HEK293T (cell line): ENCODE data around the gene ASIC3.

Experiments used
- CTCF ChIA-PET: fragments of 350-600 bp; formaldehyde crosslinking; extraction: SDS; loops from one replicate; lab custom pipeline; 2021; ENCODE audit warnings: antibody characterized with exemption, inconsistent platforms; lab: Yijun Ruan, JAX
- POLR2A ChIA-PET: fragments of 350-600 bp; formaldehyde crosslinking; extraction: SDS; loops from one replicate; lab custom pipeline; 2020; ENCODE audit warnings: antibody characterized with exemption, inconsistent platforms; lab: Yijun Ruan, JAX
- DNase-seq: peaks from one replicate; pipeline ENCODE4 v3.0.0; 2012; ENCODE audit warnings: mixed read lengths; ENCODE audit errors: extremely low spot score
- ARNT ChIP-seq: fragments of 450-650 bp; IDR thresholded peaks from 2 replicates; pipeline ENCODE4 v1.6.1; 2017; ENCODE audit warnings: mild to moderate bottlenecking
- BHLHE40 ChIP-seq: fragments of 450-650 bp; IDR thresholded peaks from 2 replicates; pipeline ENCODE4 v1.6.1; 2016; ENCODE audit warnings: mild to moderate bottlenecking, moderate library complexity, borderline replicate concordance
- CTBP1 ChIP-seq: fragments of 450-650 bp; IDR thresholded peaks from 2 replicates; pipeline ENCODE4 v1.6.1; 2016; ENCODE audit warnings: borderline replicate concordance
- ELF4 ChIP-seq: fragments of 450-650 bp; IDR thresholded peaks from 2 replicates; pipeline ENCODE4 v1.6.1; 2017; ENCODE audit warnings: antibody characterized with exemption
- FOXA1 ChIP-seq: fragments of 450-650 bp; IDR thresholded peaks from 2 replicates; pipeline ENCODE4 v1.6.1; 2016; ENCODE audit warnings: mild to moderate bottlenecking
- FOXK2 ChIP-seq: fragments of 450-650 bp; IDR thresholded peaks from 2 replicates; pipeline ENCODE4 v1.6.1; 2016; ENCODE audit warnings: mild to moderate bottlenecking
- FOXM1 ChIP-seq: fragments of 450-650 bp; IDR thresholded peaks from 2 replicates; pipeline ENCODE4 v1.6.1; 2017; ENCODE audit warnings: mild to moderate bottlenecking, borderline replicate concordance
- HDGF ChIP-seq: fragments of 450-650 bp; IDR thresholded peaks from 2 replicates; pipeline ENCODE4 v1.6.1; 2017; ENCODE audit warnings: antibody characterized with exemption, borderline replicate concordance
- L3MBTL2 ChIP-seq: fragments of 450-650 bp; conservative IDR thresholded peaks from 2 replicates; pipeline ENCODE4 v1.6.1; 2016; ENCODE audit warnings: mild to moderate bottlenecking
- LEF1 ChIP-seq: fragments of 450-650 bp; IDR thresholded peaks from 2 replicates; pipeline ENCODE4 v1.6.1; 2017; ENCODE audit warnings: mild to moderate bottlenecking, borderline replicate concordance
- NFRKB ChIP-seq: fragments of 450-650 bp; IDR thresholded peaks from 2 replicates; pipeline ENCODE4 v1.6.1; 2016; ENCODE audit warnings: mild to moderate bottlenecking, moderate library complexity
- PKNOX1 ChIP-seq: fragments of 450-650 bp; IDR thresholded peaks from 2 replicates; pipeline ENCODE4 v1.6.1; 2016
- SP1 ChIP-seq: fragments of 450-650 bp; IDR thresholded peaks from 2 replicates; pipeline ENCODE4 v1.6.1; 2017
- SUZ12 ChIP-seq: fragments of 450-650 bp; IDR thresholded peaks from 2 replicates; pipeline ENCODE4 v1.6.1; 2016; ENCODE audit warnings: mild to moderate bottlenecking
- TARDBP ChIP-seq: fragments of 450-650 bp; IDR thresholded peaks from 2 replicates; pipeline ENCODE4 v1.6.1; 2016
- ZNF384 ChIP-seq: fragments of 450-650 bp; IDR thresholded peaks from 2 replicates; pipeline ENCODE4 v1.6.1; 2016

ASIC3 gene

GRCh38 chr7:151070574-151070960, 22.2 kb downstream of the ASIC3 start:
- CTCF ChIA-PET: no interaction called here
- no peak for DNase-seq
- TF ChIP-seq PKNOX1 (no peak), ELF4 (no peak), ZNF384 (no peak), ARNT (no peak)
- POLR2A ChIA-PET: interaction anchor here (1.7 to 3.4 kb wide), 2 partner anchors 10 to 15 kb away, joined by 5 to 16 read pairs; partner anchors contain the start of gene FASTK

GRCh38 chr7:151071032-151071866, 22.9 kb downstream of the ASIC3 start:
- ChIA-PET CTCF (no interaction called here), POLR2A (interaction anchor here (1.7 kb wide), 1 partner anchor 14 kb away, joined by 5 read pairs; no protein-coding TSS in a partner anchor)
- no peak for DNase-seq
- TF ChIP-seq SP1 (no peak), FOXM1 (no peak), ZNF384 (no peak), HDGF (no peak), LEF1 (no peak), TARDBP (no peak), PKNOX1 (no peak), CTBP1 (no peak), L3MBTL2 (no peak), SUZ12 (no peak), FOXK2 (no peak), ARNT (no peak), NFRKB (no peak), FOXA1 (no peak), ELF4 (no peak), BHLHE40 (no peak)

- CTCF ChIA-PET: interaction anchor here (0.6 kb wide), 1 partner anchor 16 kb away, joined by 3 read pairs; no protein-coding TSS in a partner anchor
- TF ChIP-seq ELF4: no peak
- no peak for TF ChIP-seq FOXK2
- no peak for TF ChIP-seq ZNF384
- TF ChIP-seq FOXM1: no peak
- no peak for TF ChIP-seq LEF1
- no peak for TF ChIP-seq HDGF
- no peak for TF ChIP-seq NFRKB
- TF ChIP-seq ARNT: no peak
- TF ChIP-seq PKNOX1: no peak
- no peak for TF ChIP-seq SUZ12
- no peak for TF ChIP-seq TARDBP
- TF ChIP-seq L3MBTL2: no peak
- no peak for TF ChIP-seq FOXA1
- TF ChIP-seq BHLHE40: no peak
- no peak for TF ChIP-seq CTBP1
- no peak for TF ChIP-seq SP1
- DNase-seq: no peak
- POLR2A ChIA-PET: interaction anchor here (1.4 kb wide), 1 partner anchor 10 kb away, joined by 3 read pairs; the partner anchor contains the start of gene TMUB1
These were observed 25.7 kb downstream of the ASIC3 start for GRCh38 chr7:151073990-151074389.

- ChIA-PET POLR2A (interaction anchor here (2.4 to 4.7 kb wide), 2 partner anchors 11 to 16 kb away, joined by 14 to 38 read pairs; partner anchors contain the start of genes AGAP3, CDK5 and SLC4A2), CTCF (no interaction called here)
- DNase-seq: no peak
- TF ChIP-seq ELF4: no peak
- no peak for TF ChIP-seq ZNF384
- TF ChIP-seq NFRKB: no peak
- no peak for TF ChIP-seq CTBP1
- TF ChIP-seq FOXA1: no peak
- no peak for TF ChIP-seq SP1
- no peak for TF ChIP-seq FOXM1
- no peak for TF ChIP-seq ARNT
- no peak for TF ChIP-seq PKNOX1
- no peak for TF ChIP-seq SUZ12
- TF ChIP-seq LEF1: no peak
- no peak for TF ChIP-seq L3MBTL2
- no peak for TF ChIP-seq TARDBP
- TF ChIP-seq BHLHE40: no peak
- TF ChIP-seq FOXK2: no peak
- no peak for TF ChIP-seq HDGF
These were observed 26.7 kb downstream of the ASIC3 start for GRCh38 chr7:151074817-151075661.

GRCh38 chr7:151075662-151075971, 27.3 kb downstream of the ASIC3 start:
- CTCF ChIA-PET: interaction anchor here (1.3 kb wide), 1 partner anchor 9 kb away, joined by 6 read pairs; no protein-coding TSS in a partner anchor
- DNase-seq: no peak
- TF ChIP-seq ZNF384 (no peak), FOXK2 (no peak), FOXM1 (no peak), HDGF (no peak), FOXA1 (no peak), BHLHE40 (no peak), TARDBP (no peak), ARNT (no peak), NFRKB (no peak), ELF4 (no peak), CTBP1 (no peak), L3MBTL2 (no peak), LEF1 (no peak)
- POLR2A ChIA-PET: interaction anchor here (0.9 to 4.7 kb wide), 3 partner anchors 8 to 16 kb away, joined by 3 to 38 read pairs (median 14); partner anchors contain the start of genes AGAP3, CDK5 and SLC4A2
